ENCODE measurements around the gene DNAJC7. TPM values are rescaled to one million over a fixed set of nuclear protein-coding genes. Genes with fewer than 3 reads are reported as not detected.
A peak's percentile ranks its signal among the peaks of the same experiment; 100 is the strongest.
"Not testable (repeated sequence)": the region's sequence is repeated elsewhere in the genome, so short reads cannot be mapped to it uniquely, and the experiment has no call there.

The DNAJC7 gene
- total RNA-seq, 2 donors from 2014 or later: 79.5 to 118 TPM

DNA sequence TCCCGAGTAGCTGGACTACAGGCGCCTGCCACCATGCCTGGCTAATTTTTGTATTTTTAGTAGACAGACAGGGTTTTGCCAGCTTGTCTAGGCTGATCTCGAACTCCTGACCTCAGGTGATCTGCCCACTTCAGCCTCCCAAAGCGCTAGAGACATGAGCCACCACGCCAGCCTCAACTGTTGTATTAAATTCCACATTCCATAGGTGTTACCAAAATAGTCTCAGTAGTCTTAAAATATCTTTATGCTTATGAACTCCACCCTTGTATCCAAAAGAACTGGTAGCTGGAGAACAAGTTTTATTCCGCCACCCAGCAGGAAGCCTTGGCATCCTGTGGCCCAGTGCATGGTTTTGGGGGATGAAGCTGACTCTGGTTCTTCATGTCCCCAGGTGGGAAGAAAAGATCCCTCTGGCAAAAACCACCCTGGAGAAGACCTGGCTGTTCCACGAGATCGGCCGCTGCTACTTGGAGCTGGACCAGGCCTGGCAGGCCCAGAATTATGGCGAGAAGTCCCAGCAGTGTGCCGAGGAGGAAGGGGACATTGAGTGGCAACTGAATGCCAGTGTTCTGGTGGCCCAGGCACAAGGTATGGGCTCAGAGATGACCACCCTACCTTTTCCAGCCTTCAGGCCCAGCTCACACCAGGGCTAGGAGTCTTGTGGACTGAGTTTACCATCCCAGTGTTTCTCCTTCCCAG is 68.3 kb downstream of the DNAJC7 start:
- Mint-ChIP-seq H3K9me3 (no peaks in the 10 kb centered on the region), H3K27ac (no peak overlapping the region), H3K27me3 (no peaks in the 10 kb centered on the region), H3K36me3 (ENCODE audit: low read depth) (no peaks in the 10 kb centered on the region), H3K4me1 (no peaks in the 10 kb centered on the region), H3K4me3 (no peak overlapping the region)
- no peak for ATAC-seq (replicated peaks)

DNA sequence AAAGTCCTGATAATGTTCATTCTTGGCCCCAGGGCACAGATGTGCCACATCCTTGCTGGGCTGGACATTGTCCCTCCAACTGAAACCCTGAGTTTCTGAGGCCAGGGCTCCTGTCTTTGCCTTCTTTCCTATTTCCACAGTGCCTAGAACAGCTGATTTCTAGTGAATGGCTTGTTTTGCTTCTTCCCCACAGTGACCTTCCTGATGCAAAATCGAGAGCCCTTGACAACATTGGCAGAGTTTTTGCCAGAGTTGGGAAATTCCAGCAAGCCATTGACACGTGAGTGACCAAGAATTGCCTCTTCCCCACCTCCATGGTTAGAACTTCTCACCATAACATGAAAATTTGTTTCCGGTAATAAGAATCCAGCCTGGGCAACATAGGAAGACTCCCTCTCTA is 72.3 kb downstream of the DNAJC7 start:
- no peaks in the 10 kb centered on the region for H3K9me3 Mint-ChIP-seq
- no peak overlapping the region for H3K27ac Mint-ChIP-seq
- no peak overlapping the region for H3K4me3 Mint-ChIP-seq
- no peak for ATAC-seq (replicated peaks)
- H3K27me3 Mint-ChIP-seq: peaks cover 10% of the 10 kb centered on the region
- H3K36me3 Mint-ChIP-seq (ENCODE audit: low read depth): no peaks in the 10 kb centered on the region
- no peaks in the 10 kb centered on the region for H3K4me1 Mint-ChIP-seq

DNA sequence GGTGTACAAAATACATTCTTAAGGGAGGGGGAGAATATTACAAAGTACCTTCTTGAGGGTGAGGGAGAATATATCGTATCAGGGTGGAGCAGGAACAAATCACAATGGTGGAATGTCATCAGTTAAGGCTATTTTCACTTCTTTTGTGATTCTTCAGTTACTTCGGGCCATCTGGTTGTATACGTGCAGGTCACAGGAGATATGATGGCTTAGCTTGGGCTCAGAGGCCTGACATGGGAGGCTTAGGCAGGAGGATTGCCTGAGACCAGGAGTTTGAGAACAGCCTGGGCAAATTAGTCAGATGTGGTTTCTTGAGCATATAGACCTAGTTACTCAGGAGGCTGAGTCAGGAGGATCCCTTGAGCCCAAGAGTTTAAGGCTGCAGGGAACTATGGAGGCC is 73.7 kb downstream of the DNAJC7 start:
- Mint-ChIP-seq H3K9me3 (no peaks in the 10 kb centered on the region), H3K36me3 (ENCODE audit: low read depth) (no peaks in the 10 kb centered on the region), H3K27ac (no peak overlapping the region), H3K27me3 (peaks cover 10% of the 10 kb centered on the region), H3K4me1 (no peaks in the 10 kb centered on the region), H3K4me3 (no peak overlapping the region)
- no peak for ATAC-seq (replicated peaks)

DNA sequence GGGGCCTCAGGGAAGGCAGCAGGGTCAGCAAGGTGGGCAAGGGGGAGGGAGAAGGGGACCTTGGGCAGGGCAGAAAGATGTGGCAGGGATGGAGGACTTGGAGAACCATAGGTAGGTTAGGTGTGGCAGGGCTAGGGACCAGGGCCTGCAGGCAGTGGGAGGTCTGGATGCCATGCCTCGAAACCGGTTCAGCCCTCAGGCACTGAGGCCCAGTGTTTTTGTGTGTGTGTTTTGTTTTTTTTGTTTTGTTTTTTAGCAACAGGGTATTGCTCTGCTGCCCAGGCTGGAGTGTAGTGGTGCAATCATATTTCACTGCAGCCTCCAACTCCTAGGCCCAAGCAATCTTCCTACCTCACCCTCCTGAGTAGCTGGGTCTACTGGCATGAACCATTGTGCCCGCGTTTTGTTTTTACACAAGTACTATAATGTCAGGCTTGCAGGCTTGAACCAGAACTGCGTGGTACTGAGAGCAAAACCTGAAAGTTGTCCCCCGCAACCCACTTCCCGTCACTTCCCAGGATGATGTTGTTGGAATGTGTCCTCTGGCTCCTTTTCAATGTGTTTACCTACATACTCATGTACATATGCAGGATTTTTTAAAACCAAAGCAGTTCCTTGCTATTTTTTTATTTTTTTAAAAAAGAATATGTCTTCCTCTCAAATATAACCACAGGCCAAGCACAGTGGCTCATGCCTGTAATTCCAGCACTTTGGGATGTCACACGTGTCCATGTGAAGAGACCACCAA is 74.4 kb downstream of the DNAJC7 start:
- Mint-ChIP-seq H3K4me3 (no peak overlapping the region), H3K9me3 (no peaks in the 10 kb centered on the region), H3K36me3 (ENCODE audit: low read depth) (no peaks in the 10 kb centered on the region), H3K27ac (no peak overlapping the region), H3K27me3 (peaks cover 10% of the 10 kb centered on the region), H3K4me1 (no peaks in the 10 kb centered on the region)
- no peak for ATAC-seq (replicated peaks)

DNA sequence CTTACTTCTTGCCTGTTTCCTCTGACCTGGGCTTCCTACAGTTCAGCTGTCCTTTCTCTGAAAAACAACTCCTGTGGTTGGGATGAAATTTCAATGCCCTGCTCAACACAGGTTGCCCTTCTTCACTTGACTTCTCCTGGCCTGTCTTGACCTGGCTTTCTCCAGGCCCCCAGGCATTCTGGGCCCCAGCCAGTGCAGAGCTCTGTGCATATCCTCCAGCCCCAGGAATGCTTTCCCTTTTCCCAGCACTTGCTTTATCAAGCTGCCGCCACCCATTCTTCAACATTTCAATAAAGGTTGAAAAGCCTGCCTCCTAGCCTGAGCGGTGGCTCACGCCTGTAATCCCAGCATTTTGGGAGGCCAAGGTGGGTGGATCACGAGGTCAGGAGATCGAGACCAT is 76.1 kb downstream of the DNAJC7 start:
- Mint-ChIP-seq H3K27ac (no peak overlapping the region), H3K9me3 (no peaks in the 10 kb centered on the region), H3K4me3 (no peak overlapping the region), H3K4me1 (no peaks in the 10 kb centered on the region), H3K36me3 (ENCODE audit: low read depth) (no peaks in the 10 kb centered on the region), H3K27me3 (peaks cover 10% of the 10 kb centered on the region)
- ATAC-seq (replicated peaks): no peak

DNA sequence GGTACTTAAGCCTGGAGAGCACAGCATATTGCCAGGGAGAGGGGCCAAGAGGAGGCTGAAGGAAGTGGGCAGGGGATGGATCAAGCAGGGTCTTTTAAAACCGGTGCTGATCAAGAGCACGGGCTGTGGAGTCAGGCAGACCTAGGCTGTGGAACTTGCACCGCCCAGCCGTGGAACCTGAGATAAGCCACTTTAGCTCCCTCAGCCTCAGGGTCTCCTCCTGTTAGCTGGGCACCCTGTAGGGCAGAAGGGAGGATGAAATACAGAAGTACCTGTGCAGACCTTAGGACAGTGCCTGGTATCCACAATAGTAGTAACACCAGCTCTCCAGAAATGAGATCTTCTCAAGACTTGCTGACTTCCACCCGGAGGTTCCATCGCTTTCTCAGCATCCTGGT is 77.5 kb downstream of the DNAJC7 start:
- ATAC-seq (replicated peaks): no peak
- no peak overlapping the region for H3K4me3 Mint-ChIP-seq
- H3K4me1 Mint-ChIP-seq: no peaks in the 10 kb centered on the region
- H3K27me3 Mint-ChIP-seq: peaks cover 10% of the 10 kb centered on the region
- no peak overlapping the region for H3K27ac Mint-ChIP-seq
- H3K9me3 Mint-ChIP-seq: no peaks in the 10 kb centered on the region
- no peaks in the 10 kb centered on the region for H3K36me3 Mint-ChIP-seq (ENCODE audit: low read depth)

DNA sequence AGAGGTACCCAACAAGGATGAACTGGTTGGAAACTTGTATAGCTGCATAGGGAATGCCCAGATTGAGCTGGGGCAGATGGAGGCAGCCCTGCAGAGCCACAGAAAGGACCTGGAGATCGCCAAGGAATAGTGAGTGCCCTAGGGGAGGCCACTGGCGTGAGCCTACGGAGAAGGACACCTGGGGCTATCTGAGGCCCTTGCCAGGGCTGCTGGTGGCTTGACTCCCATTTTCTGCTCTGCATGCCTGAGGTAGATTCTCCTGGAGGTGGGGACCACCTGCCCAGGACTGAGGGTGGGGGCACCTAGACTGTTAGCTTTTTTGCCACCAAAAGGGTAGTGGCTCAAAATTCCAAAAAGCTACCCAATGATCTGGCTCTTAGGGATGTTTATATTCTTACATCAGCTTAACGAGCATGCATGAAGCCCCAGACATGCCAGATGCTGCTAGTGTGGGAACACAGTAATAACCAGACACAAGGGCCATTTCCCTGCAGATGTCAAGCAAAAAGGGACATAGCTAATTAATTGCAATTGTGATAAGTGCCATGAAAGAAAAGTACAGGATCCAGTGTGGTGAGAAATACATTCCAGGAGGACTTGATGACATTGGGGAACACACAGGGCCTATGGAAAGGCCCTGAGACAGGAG is 78.1 kb downstream of the DNAJC7 start:
- Mint-ChIP-seq H3K36me3 (ENCODE audit: low read depth) (no peaks in the 10 kb centered on the region), H3K27ac (no peak overlapping the region), H3K4me3 (no peak overlapping the region), H3K9me3 (no peaks in the 10 kb centered on the region), H3K27me3 (peaks cover 10% of the 10 kb centered on the region), H3K4me1 (no peaks in the 10 kb centered on the region)
- ATAC-seq (replicated peaks): no peak

DNA sequence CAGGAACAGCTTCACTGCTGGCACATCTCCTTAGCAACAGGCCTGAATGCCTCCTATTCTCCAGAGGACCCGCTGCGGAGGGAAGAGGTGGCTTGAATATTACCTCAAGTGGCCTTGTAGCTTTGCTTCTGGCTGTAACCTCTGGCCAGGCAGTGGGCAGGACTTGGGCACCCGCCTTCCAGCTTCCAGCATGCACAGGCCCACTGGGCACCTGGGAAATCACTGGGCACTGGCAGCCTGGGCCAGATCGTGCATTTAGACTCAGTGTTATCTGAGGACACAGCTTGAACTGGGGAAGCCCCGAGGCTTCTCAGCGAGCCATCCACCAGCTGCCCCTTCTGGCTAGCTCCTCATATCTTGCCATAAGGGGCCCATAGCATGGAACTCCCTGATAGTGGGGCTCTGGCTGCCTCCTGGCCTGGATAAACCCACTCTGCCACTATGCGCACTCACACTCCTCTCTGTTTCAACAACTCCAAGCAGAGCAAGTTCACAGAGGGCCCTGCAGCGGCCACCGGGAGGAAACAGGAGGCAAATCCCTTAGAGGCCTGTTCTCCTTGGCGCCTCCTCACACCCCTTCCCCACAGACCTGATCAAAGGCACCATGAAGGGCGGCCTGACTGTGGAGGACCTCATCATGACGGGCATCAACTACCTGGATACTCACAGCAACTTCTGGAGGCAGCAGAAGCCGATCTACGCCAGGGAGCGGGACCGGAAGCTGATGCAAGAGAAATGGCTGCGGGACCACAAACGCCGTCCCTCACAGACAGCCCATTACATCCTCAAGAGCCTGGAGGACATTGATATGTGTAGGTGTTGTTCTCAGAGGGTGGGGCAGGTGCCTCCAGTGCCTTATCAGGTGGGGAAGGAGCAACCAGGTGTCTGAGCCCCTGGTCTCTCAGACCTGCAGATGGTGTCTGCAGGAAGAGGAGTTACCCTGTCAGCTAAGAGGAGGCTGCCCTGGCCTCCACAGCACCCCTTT is 79.0 kb downstream of the DNAJC7 start:
- H3K4me1 Mint-ChIP-seq: no peaks in the 10 kb centered on the region
- no peak overlapping the region for H3K27ac Mint-ChIP-seq
- H3K4me3 Mint-ChIP-seq: no peak overlapping the region
- H3K27me3 Mint-ChIP-seq: peaks cover 10% of the 10 kb centered on the region
- H3K36me3 Mint-ChIP-seq (ENCODE audit: low read depth): no peaks in the 10 kb centered on the region
- H3K9me3 Mint-ChIP-seq: no peaks in the 10 kb centered on the region
- no peak for ATAC-seq (replicated peaks)

DNA sequence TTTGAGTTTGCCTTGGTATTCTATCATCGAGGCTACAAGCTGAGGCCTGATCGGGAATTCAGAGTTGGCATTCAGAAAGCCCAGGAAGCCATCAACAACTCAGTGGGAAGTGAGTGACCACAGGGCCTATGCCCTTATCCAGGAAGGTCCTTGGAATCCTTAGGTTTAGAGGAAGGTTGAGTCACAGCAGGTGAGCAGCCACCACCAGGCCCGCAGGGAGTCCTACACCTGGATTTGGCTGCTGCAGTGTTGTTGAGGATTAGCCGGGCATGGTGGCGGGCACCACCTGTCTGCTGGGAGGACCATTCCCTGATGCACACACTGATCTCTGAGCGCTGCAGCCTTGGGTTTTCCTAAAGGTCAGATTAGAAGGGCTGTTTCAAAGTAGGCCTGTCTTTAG is 81.6 kb downstream of the DNAJC7 start:
- no peaks in the 10 kb centered on the region for H3K4me1 Mint-ChIP-seq
- no peaks in the 10 kb centered on the region for H3K9me3 Mint-ChIP-seq

DNA sequence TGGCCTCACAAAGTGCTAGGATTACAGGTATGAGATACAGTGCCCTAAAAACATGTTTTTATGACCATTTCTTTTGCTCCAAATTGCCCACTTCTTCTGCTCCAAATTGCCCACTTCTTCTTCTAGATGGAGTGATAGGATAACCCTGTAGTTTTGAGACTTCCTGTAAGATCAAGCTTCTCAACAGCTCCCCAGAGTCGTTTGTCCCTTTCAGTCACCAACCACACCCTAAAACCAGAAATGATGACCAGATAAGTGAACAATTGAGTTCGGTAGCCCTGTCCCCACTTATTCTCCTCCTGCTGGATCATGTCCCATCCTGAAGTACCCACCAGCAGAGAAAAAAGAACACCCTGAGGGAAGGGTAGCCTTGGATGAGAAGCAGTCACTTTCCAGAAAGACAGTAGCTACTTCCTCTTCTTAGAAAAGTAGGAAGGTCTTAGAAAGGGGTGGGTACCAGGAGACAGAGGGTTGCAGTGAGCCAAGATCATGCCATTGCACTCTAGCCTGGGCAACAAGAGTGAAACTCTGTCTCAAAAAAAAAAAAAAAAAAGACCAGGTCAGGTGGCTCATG is 84.3 kb downstream of the DNAJC7 start:
- H3K27me3 Mint-ChIP-seq: no peaks in the 10 kb centered on the region
- peak overlapping the region; percentile 10 for H3K27ac Mint-ChIP-seq
- no peak for ATAC-seq (replicated peaks)
- H3K36me3 Mint-ChIP-seq (ENCODE audit: low read depth): peaks cover 6% of the 10 kb centered on the region
- peaks cover 7% of the 10 kb centered on the region for H3K4me1 Mint-ChIP-seq
- no peaks in the 10 kb centered on the region for H3K9me3 Mint-ChIP-seq
- no peak overlapping the region for H3K4me3 Mint-ChIP-seq

More for the DNA sequence above, 81.6 kb downstream of the DNAJC7 start:
- Mint-ChIP-seq H3K36me3 (ENCODE audit: low read depth) (peaks cover under 1% of the 10 kb centered on the region), H3K27me3 (peaks cover 5% of the 10 kb centered on the region), H3K4me3 (no peak overlapping the region), H3K27ac (no peak overlapping the region)
- ATAC-seq (replicated peaks): no peak

DNA sequence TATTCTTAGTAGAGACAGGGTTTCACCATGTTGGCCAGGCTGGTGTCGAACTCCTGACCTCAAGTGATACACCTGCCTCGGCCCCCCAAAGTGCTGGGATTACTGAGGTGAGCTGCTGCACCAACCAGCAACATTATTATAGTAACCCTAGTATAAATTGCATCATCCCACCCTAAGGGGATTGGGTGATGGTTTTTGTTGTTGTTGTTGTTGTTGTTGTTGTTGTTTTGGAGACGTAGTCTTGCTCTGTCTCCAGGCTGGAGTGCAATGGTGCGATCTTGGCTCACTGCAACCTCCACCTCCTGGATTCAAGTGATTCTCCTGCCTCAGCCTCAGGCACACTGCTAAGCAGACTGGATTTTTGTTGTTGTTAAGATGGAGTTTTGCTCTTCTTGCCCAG is 85.5 kb downstream of the DNAJC7 start:
- H3K9me3 Mint-ChIP-seq, H3K4me1 Mint-ChIP-seq: not testable (repeated sequence)
- peak overlapping the region; percentile 87 for H3K4me3 Mint-ChIP-seq

DNA sequence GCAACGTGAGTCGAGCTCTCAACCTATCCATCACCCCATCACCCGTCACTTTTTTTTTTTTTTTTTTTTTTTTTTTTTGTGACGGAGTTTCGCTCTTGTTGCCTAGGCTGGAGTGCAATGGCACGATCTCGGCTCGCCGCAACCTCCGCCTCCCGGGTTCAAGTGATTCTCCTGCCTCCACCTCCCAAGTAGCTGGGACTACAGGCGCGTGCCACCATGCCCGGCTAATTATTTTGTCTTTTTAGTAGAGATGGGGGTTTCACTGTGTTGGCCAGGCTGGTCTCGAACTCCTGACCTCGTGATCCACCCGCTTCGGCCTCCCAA is 86.4 kb downstream of the DNAJC7 start:
- not testable (repeated sequence) for H3K36me3 Mint-ChIP-seq (ENCODE audit: low read depth); H3K27me3 Mint-ChIP-seq; H3K9me3 Mint-ChIP-seq; H3K4me1 Mint-ChIP-seq
- peak; percentile 50 for ATAC-seq (replicated peaks)
- H3K4me3 Mint-ChIP-seq: peak overlapping the region; percentile 87
- H3K27ac Mint-ChIP-seq: peak overlapping the region; percentile 91

More for the DNA sequence above, 85.5 kb downstream of the DNAJC7 start:
- not testable (repeated sequence) for H3K27me3 Mint-ChIP-seq; ATAC-seq (replicated peaks); H3K36me3 Mint-ChIP-seq (ENCODE audit: low read depth); H3K27ac Mint-ChIP-seq

DNA sequence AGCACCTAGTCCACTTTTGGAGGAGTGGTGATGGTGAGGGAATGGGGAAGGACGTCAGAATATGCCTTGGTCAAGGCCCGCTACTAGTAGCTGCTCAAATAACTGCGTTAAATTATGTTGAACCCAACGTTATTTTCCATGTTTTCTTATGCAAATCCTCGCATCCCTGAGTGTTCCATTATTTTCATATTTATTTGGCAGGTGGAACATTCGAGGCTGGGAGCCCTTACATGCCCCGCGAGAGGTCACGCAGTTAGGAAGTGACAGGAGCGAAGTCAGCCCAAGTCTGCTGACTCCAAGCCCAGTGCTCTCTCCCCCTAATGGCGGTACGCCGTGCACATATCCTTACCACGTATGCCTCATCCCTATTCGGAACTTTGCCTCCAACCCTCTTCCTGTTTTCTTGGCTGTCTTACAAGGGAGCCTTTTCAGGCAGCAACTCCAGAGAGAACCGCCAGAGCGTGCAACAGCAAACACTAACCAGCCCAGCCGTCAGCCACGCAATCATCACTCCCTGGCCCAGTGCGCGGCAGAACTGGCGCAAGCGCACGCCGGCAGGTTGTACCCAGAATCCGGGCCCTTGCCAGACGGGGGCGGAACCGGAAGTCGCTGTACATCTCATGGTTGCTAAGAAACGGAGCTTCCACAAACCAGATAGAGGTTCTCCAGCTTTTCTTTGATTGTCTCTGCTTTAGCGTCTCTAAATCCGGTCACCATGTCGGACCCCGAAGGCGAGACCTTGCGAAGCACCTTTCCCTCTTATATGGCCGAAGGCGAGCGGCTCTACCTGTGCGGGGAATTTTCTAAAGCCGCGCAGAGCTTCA is 87.0 kb downstream of the DNAJC7 start, which contains the start of gene ODAD4:
TSS of gene ODAD4 (plus strand) at position 609 of the 824 bp plus-strand sequence. CDS start at position 716, 107 bp downstream.
- Mint-ChIP-seq H3K4me1 (peaks cover 7% of the 10 kb centered on the region), H3K4me3 (peak within 1 kb of the TSS; percentile 87), H3K36me3 (ENCODE audit: low read depth) (peaks cover 6% of the 10 kb centered on the region), H3K27ac (peak within 1 kb of the TSS; percentile 91), H3K9me3 (no peaks in the 10 kb centered on the region), H3K27me3 (no peaks in the 10 kb centered on the region)
- ATAC-seq (replicated peaks): peak; percentile 98
